PC-9 (cell line): ENCODE results near the gene SLC25A21.

Source experiments
- CTCF ChIP-seq: fragments of 200-600 bp; sonication (generic); conservative IDR thresholded peaks from 2 replicates; pipeline ENCODE4 v1.6.1; 2017; ENCODE audit warnings: mixed run types, antibody characterized with exemption, mild to moderate bottlenecking, moderate library complexity
- EZH2 ChIP-seq: fragments of 200-600 bp; sonication (generic); IDR thresholded peaks from 2 replicates; pipeline ENCODE4 v1.8.0; 2017; ENCODE audit warnings: antibody characterized with exemption, low read depth

GRCh38 chr14:37157987-37158386, 14.4 kb downstream of the SLC25A21 start:
- TF ChIP-seq CTCF (no peak), EZH2 (no peak)
